ENCODE measurements around the gene MX1. TPM values are rescaled to one million over a fixed set of nuclear protein-coding genes. Genes with fewer than 3 reads are reported as not detected.

Gene MX1
- total RNA-seq, 1 experiment from 2014 or later: 2.0 TPM

DNA sequence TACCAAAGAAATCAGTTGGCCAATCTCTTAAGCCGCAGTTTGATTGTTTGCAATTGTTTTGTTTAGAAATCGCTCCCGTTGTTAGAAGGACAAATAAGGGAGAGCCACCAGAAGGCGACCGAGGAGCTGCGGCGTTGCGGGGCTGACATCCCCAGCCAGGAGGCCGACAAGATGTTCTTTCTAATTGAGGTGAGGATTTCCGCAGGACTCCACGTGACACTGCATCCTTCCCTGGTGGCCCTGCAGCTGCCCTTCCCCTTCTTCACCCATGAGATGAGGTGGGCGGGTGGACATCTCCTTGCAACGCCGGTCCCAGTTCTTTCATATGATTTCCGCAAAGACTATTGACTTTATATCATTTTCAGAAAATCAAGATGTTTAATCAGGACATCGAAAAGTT, 27.2 kb upstream of the MX1 start:
- no TSS peak for BruUV-seq (replicated peaks)
- ChIA-PET POLR2A (no interaction called here), RAD21 (ENCODE audit: low non-redundant PET in 1 of 2, low total read pairs in 2 of 2, uncharacterized antibody in 2 of 2, unreplicated experiment in 2 of 2) (no interaction called here), CTCF (no interaction called here)
- Histone ChIP-seq H3K9ac (ENCODE audit: low read length) (no peak overlapping the region), H3K4me3 (replicated peaks in 1 of 2; ENCODE audit: low read depth in 1 of 2, low read length in 2 of 2) (no peak overlapping the region), H3K9me2 (ENCODE audit: insufficient read depth) (no peaks in the 10 kb centered on the region), H3K4me2 (ENCODE audit: low read length) (no peak overlapping the region), H3K27me3 (ENCODE audit: insufficient read depth, low read length) (peaks cover 65% of the 10 kb centered on the region), H3K4me1 (ENCODE audit: control insufficient read depth in 1 of 2, insufficient read depth in 2 of 2, low read length in 2 of 2) (no peaks in the 10 kb centered on the region), H3K36me3 (ENCODE audit: control insufficient read depth in 1 of 2, insufficient read depth in 2 of 2, low read length in 2 of 2) (no peaks in the 10 kb centered on the region), H4K20me1 (ENCODE audit: insufficient read depth) (no peaks in the 10 kb centered on the region), H3K27ac (ENCODE audit: low read depth, low read length) (no peak overlapping the region), H2AFZ (ENCODE audit: low read depth, low read length, poor library complexity, severe bottlenecking) (no peak overlapping the region), H3K9me3 (ENCODE audit: control insufficient read depth in 1 of 2, insufficient read depth in 1 of 2, low read depth in 1 of 2, low read length in 2 of 2) (no peaks in the 10 kb centered on the region), H3K79me2 (ENCODE audit: insufficient read depth, low read length) (no peaks in the 10 kb centered on the region)
- DNase-seq (ENCODE audit: low read depth, low spot score) (no peak), ATAC-seq (no peak)
- TF ChIP-seq SP1 (IDR thresholded peaks at IDR 0.05; ENCODE audit: low read depth) (no peak), EZH2 (IDR thresholded peaks at IDR 0.05) (no peak), POLR2A (IDR thresholded peaks at IDR 0.05; ENCODE audit: borderline replicate concordance, extremely low read depth, insufficient read depth, insufficient read length) (no peak), POLR2AphosphoS5 (IDR thresholded peaks at IDR 0.05; ENCODE audit: low read depth, low read length) (no peak)
- TF ChIP-seq, protein P1, sequence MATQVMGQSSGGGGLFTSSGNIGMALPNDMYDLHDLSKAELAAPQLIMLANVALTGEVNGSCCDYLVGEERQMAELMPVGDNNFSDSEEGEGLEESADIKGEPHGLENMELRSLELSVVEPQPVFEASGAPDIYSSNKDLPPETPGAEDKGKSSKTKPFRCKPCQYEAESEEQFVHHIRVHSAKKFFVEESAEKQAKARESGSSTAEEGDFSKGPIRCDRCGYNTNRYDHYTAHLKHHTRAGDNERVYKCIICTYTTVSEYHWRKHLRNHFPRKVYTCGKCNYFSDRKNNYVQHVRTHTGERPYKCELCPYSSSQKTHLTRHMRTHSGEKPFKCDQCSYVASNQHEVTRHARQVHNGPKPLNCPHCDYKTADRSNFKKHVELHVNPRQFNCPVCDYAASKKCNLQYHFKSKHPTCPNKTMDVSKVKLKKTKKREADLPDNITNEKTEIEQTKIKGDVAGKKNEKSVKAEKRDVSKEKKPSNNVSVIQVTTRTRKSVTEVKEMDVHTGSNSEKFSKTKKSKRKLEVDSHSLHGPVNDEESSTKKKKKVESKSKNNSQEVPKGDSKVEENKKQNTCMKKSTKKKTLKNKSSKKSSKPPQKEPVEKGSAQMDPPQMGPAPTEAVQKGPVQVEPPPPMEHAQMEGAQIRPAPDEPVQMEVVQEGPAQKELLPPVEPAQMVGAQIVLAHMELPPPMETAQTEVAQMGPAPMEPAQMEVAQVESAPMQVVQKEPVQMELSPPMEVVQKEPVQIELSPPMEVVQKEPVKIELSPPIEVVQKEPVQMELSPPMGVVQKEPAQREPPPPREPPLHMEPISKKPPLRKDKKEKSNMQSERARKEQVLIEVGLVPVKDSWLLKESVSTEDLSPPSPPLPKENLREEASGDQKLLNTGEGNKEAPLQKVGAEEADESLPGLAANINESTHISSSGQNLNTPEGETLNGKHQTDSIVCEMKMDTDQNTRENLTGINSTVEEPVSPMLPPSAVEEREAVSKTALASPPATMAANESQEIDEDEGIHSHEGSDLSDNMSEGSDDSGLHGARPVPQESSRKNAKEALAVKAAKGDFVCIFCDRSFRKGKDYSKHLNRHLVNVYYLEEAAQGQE (IDR thresholded peaks at IDR 0.05; ENCODE audit: low read depth): no peak
- TF ChIP-seq, protein P2, sequence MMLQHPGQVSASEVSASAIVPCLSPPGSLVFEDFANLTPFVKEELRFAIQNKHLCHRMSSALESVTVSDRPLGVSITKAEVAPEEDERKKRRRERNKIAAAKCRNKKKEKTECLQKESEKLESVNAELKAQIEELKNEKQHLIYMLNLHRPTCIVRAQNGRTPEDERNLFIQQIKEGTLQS (IDR thresholded peaks at IDR 0.05): no peak
- intact Hi-C loops (cut with micrococcal nuclease): no loop called here

DNA sequence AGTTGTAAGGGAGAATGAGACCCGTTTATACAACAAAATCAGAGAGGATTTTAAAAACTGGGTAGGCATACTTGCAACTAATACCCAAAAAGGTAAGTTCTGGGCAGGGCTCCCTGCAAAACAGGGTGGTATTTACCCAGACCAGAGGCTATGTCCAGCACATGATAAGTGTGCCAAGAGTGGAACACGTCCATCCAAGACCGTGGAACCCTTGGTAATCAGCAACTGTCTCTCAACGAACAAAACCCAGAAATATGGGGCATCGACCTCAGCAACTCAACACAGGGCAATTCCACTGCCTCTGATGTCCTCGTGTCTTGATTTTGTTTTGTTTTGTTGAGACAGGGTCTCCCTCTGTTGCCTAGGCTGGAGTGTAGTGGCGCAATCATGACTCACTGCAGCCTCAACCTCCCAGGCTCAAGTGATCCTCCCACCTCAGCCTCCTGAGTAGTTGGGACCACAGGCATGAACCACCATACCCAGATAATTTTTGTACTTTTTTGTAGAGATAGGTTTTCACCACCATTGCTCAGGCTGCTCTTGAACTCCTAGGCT, 26.7 kb upstream of the MX1 start:
- ATAC-seq (no peak), DNase-seq (ENCODE audit: low read depth, low spot score) (no peak)
- RAD21 ChIA-PET (ENCODE audit: low non-redundant PET in 1 of 2, low total read pairs in 2 of 2, uncharacterized antibody in 2 of 2, unreplicated experiment in 2 of 2): no interaction called here
- H3K4me2 ChIP-seq (ENCODE audit: low read length): no peak overlapping the region
- POLR2A ChIA-PET: no interaction called here
- BruUV-seq (replicated peaks): no TSS peak
- no peaks in the 10 kb centered on the region for H3K36me3 ChIP-seq (ENCODE audit: control insufficient read depth in 1 of 2, insufficient read depth in 2 of 2, low read length in 2 of 2)
- CTCF ChIA-PET: no interaction called here
- no peaks in the 10 kb centered on the region for H3K9me3 ChIP-seq (ENCODE audit: control insufficient read depth in 1 of 2, insufficient read depth in 1 of 2, low read depth in 1 of 2, low read length in 2 of 2)
- H3K4me3 ChIP-seq (replicated peaks in 1 of 2; ENCODE audit: low read depth in 1 of 2, low read length in 2 of 2): no peak overlapping the region
- H3K79me2 ChIP-seq (ENCODE audit: insufficient read depth, low read length): no peaks in the 10 kb centered on the region
- H3K4me1 ChIP-seq (ENCODE audit: control insufficient read depth in 1 of 2, insufficient read depth in 2 of 2, low read length in 2 of 2): no peaks in the 10 kb centered on the region
- H3K9me2 ChIP-seq (ENCODE audit: insufficient read depth): no peaks in the 10 kb centered on the region
- peaks cover 60% of the 10 kb centered on the region for H3K27me3 ChIP-seq (ENCODE audit: insufficient read depth, low read length)
- H2AFZ ChIP-seq (ENCODE audit: low read depth, low read length, poor library complexity, severe bottlenecking): no peak overlapping the region
- intact Hi-C loops (cut with micrococcal nuclease): no loop called here
- H3K9ac ChIP-seq (ENCODE audit: low read length): no peak overlapping the region
- H4K20me1 ChIP-seq (ENCODE audit: insufficient read depth): no peaks in the 10 kb centered on the region
- no peak overlapping the region for H3K27ac ChIP-seq (ENCODE audit: low read depth, low read length)
- TF ChIP-seq TCF7L2 (IDR thresholded peaks at IDR 0.05; ENCODE audit: borderline replicate concordance, extremely low read depth, insufficient read depth, insufficient read length) (no peak), ZNF274 (IDR thresholded peaks at IDR 0.05; ENCODE audit: low read depth, low read length) (no peak), SP1 (IDR thresholded peaks at IDR 0.05; ENCODE audit: low read depth) (no peak), POLR2A (IDR thresholded peaks at IDR 0.05; ENCODE audit: borderline replicate concordance, extremely low read depth, insufficient read depth, insufficient read length) (no peak), SRF (IDR thresholded peaks at IDR 0.05; ENCODE audit: low read depth) (no peak), RAD21 (IDR thresholded peaks at IDR 0.05; ENCODE audit: low read depth) (no peak), FOSL1 (IDR thresholded peaks at IDR 0.05; ENCODE audit: low read depth) (no peak), ELF1 (IDR thresholded peaks at IDR 0.05; ENCODE audit: borderline replicate concordance, low read depth) (no peak)
- TF ChIP-seq, protein P2 (IDR thresholded peaks at IDR 0.05): no peak
- TF ChIP-seq, protein P3, sequence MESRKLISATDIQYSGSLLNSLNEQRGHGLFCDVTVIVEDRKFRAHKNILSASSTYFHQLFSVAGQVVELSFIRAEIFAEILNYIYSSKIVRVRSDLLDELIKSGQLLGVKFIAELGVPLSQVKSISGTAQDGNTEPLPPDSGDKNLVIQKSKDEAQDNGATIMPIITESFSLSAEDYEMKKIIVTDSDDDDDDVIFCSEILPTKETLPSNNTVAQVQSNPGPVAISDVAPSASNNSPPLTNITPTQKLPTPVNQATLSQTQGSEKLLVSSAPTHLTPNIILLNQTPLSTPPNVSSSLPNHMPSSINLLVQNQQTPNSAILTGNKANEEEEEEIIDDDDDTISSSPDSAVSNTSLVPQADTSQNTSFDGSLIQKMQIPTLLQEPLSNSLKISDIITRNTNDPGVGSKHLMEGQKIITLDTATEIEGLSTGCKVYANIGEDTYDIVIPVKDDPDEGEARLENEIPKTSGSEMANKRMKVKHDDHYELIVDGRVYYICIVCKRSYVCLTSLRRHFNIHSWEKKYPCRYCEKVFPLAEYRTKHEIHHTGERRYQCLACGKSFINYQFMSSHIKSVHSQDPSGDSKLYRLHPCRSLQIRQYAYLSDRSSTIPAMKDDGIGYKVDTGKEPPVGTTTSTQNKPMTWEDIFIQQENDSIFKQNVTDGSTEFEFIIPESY (IDR thresholded peaks at IDR 0.05; ENCODE audit: extremely low read depth, insufficient replicate concordance, low read length): no peak
